CD4-positive, CD25-positive, alpha-beta regulatory T cell (primary cell): Measurements from ENCODE around the gene CELF5. TPM values are rescaled to one million over a fixed set of nuclear protein-coding genes. Genes with fewer than 3 reads are reported as not detected.
"Not testable (repeated sequence)": the region's sequence is repeated elsewhere in the genome, so short reads cannot be mapped to it uniquely, and the experiment has no call there.

Experiments
- ATAC-seq, 2 donors: fragments of 150-1000 bp; cut with Tn5 transposase; one replicate each; pipeline ENCODE4 v1.10.0; 2021; ENCODE audit warnings: low read depth in 2 of 2, moderate number of reproducible peaks in 2 of 2, moderate library complexity in 1 of 2
- DNase-seq, 3 donors: peaks; one replicate each; pipeline versions ENCODE4 v3.0.0 to v3.0.0-alpha.2; 2012 to 2022; ENCODE audit warnings: mixed read lengths in 1 of 3
- H3K27ac ChIP-seq: one replicate; pipeline ENCODE4 v1.7.0; 2013; ENCODE audit warnings: mild to moderate bottlenecking, low read length; ENCODE audit not compliant: insufficient read depth, poor library complexity, severe bottlenecking
- H3K27me3 ChIP-seq: one replicate; pipeline ENCODE4 v1.7.0; 2013; ENCODE audit warnings: low read length; ENCODE audit not compliant: control insufficient read depth, insufficient read depth
- H3K36me3 ChIP-seq: one replicate; pipeline ENCODE4 v1.7.0; 2013; ENCODE audit warnings: mild to moderate bottlenecking, low read length, moderate library complexity; ENCODE audit not compliant: control insufficient read depth, insufficient read depth
- H3K4me1 ChIP-seq: 2 replicates; pipeline ENCODE4 v1.7.0; 2013; ENCODE audit warnings: mild to moderate bottlenecking, low read length; ENCODE audit not compliant: insufficient read depth, control insufficient read depth, poor library complexity, severe bottlenecking
- H3K4me3 ChIP-seq: one replicate; pipeline ENCODE4 v1.7.0; 2013; ENCODE audit warnings: low read depth, mild to moderate bottlenecking, low read length, moderate library complexity
- H3K9me3 ChIP-seq, 2 experiments: 1 replicate in 1 of 2; 2 replicates in 1 of 2; pipeline ENCODE4 v1.7.0; 2013; ENCODE audit warnings: low read length in 2 of 2, mild to moderate bottlenecking in 1 of 2, moderate library complexity in 1 of 2; ENCODE audit not compliant: control insufficient read depth in 2 of 2
- H3K27ac Mint-ChIP-seq, 3 donors: one replicate each; pipeline ENCODE4 v1.8.0; 2020 to 2022; ENCODE audit warnings: mild to moderate bottlenecking in 3 of 3, mixed read lengths in 3 of 3, moderate library complexity in 2 of 3
- H3K27me3 Mint-ChIP-seq: one replicate; pipeline ENCODE4 v1.8.0; 2022; ENCODE audit warnings: mild to moderate bottlenecking, mixed read lengths
- H3K36me3 Mint-ChIP-seq: one replicate; pipeline ENCODE4 v1.8.0; 2020; ENCODE audit warnings: mixed read lengths
- H3K4me1 Mint-ChIP-seq, 4 donors: one replicate each; pipeline ENCODE4 v1.8.0; 2020 to 2022; ENCODE audit warnings: mixed read lengths in 4 of 4, mild to moderate bottlenecking in 1 of 4
- H3K4me3 Mint-ChIP-seq, 4 donors: one replicate each; pipeline ENCODE4 v1.8.0; 2020 to 2022; ENCODE audit warnings: mild to moderate bottlenecking in 4 of 4, mixed read lengths in 4 of 4, moderate library complexity in 3 of 4
- H3K9me3 Mint-ChIP-seq, 7 donors: one replicate each; pipeline ENCODE4 v1.8.0; 2020 to 2022; ENCODE audit warnings: mixed read lengths in 7 of 7, mild to moderate bottlenecking in 3 of 7, moderate library complexity in 2 of 7
- polyA plus RNA-seq, 4 donors: library from polyadenylated mRNA; unstranded; fragments of 300-500 nt; fragmentation: Illumina TruSeq; gene quantifications; one replicate each; pipeline ENCODE4 v1.2.3, GENCODE V29; 2021
- total RNA-seq: library from RNA; stranded (reverse); gene quantifications from one replicate; pipeline ENCODE4 v1.2.3, GENCODE V29; 2022

CELF5 gene
- total and polyA plus RNA-seq, 5 donors from 2014 or later: 0.17 TPM; not detected in 4

DNA sequence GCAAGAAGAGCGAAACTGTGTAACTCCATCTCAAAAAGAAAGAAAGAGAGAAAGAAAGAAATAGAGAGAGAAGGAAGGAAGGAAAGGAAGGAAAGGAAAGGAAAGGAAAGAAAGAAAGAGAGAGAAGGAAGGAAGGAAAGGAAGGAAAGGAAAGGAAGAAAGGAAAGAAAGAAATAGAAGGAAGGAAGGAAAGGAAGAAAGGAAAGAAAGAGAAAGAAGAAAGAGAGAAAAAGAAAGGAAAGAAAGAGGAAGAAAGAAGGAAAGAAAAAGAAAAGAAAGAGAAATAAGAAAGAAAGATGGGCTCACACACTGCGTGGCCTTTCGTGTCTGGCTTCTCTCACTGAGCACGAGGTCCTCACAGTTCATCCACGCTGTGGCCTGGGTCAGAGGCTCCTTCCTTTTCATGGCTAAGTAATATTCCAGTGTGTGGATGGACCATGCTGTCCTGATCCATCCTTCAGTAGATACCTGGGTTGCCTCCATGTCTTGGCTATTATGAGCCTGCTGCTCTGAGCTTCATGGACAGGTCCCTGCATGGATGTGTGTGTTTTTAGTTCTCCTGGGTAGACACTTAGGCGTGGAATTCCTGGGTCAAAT is 74.5 kb downstream of the CELF5 start:
- H3K4me1 Mint-ChIP-seq: no peaks in the 10 kb centered on the region
- no peak overlapping the region for H3K27ac ChIP-seq
- H3K4me3 ChIP-seq: no peak overlapping the region
- H3K27ac Mint-ChIP-seq: no peak overlapping the region
- H3K36me3 ChIP-seq: no peaks in the 10 kb centered on the region
- H3K4me3 Mint-ChIP-seq: no peak overlapping the region
- peaks cover 4% of the 10 kb centered on the region for H3K27me3 ChIP-seq
- H3K9me3 Mint-ChIP-seq: peaks cover 0 to 7% (median 2%) of the 10 kb centered on the region in 7 donors
- no peaks in the 10 kb centered on the region for H3K36me3 Mint-ChIP-seq
- ATAC-seq (no peak), DNase-seq (no peak)
- H3K9me3 ChIP-seq: peaks cover 3 to 7% of the 10 kb centered on the region in 2 experiments
- H3K27me3 Mint-ChIP-seq: peaks cover 7% of the 10 kb centered on the region
- H3K4me1 ChIP-seq: no peaks in the 10 kb centered on the region

DNA sequence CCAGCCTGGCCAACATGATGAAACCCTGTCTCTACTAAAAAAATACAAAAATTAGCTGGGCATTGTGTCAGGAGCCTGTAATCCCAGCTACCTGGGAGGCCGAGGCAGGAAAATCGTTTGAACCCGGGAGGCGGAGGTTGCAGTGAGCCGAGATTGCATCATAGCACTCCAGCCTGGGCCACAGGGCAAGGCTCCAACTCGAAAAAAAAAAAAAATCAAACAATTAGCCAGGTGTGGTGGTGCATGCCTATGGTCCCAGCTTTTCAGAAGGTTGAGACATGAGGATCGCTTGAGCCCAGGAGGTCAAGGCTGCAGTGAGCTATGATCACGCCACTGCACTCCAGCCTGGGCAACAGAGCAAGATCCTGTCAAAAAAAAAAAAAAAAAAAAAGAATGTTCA is 76.1 kb downstream of the CELF5 start:
- H3K27me3 Mint-ChIP-seq: peaks cover 17% of the 10 kb centered on the region
- not testable (repeated sequence) for H3K4me3 Mint-ChIP-seq, DNase-seq, H3K9me3 ChIP-seq, H3K27ac ChIP-seq, H3K27me3 ChIP-seq, H3K4me3 ChIP-seq, H3K36me3 ChIP-seq, H3K27ac Mint-ChIP-seq, ATAC-seq, H3K36me3 Mint-ChIP-seq, H3K4me1 ChIP-seq, H3K4me1 Mint-ChIP-seq, H3K9me3 Mint-ChIP-seq

DNA sequence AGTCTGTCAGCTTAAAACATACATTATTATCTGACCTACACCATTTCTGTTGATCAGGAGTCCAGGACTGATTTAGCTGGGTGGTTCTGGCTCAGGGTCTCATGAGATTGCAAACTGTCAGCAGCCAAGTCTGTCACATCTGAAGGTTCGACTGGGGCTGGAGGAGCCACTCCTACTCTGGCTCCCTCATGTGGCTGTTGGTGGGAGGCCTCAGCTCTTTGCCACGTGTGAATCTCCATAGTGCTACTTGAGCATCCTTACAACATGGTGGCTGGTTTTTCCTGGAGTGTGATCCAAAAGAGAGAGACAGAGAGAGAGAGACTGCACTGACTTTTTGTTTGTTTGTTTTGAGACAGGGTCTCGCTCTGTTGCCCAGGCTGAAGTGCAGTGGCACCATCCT is 78.3 kb downstream of the CELF5 start:
- H3K27ac ChIP-seq: no peak overlapping the region
- Mint-ChIP-seq H3K27ac (no peak overlapping the region), H3K9me3 (peaks cover 0 to 7% (median 3%) of the 10 kb centered on the region in 7 donors), H3K4me3 (no peak overlapping the region), H3K27me3 (peaks cover 17% of the 10 kb centered on the region), H3K36me3 (no peaks in the 10 kb centered on the region), H3K4me1 (peaks cover 0 to 3% (median 0%) of the 10 kb centered on the region in 4 donors)
- no peak for DNase-seq
- peaks cover 3 to 7% of the 10 kb centered on the region in 2 experiments for H3K9me3 ChIP-seq
- H3K4me1 ChIP-seq: peaks cover 3% of the 10 kb centered on the region
- peaks cover 4% of the 10 kb centered on the region for H3K27me3 ChIP-seq
- ATAC-seq: no peak
- no peaks in the 10 kb centered on the region for H3K36me3 ChIP-seq
- H3K4me3 ChIP-seq: no peak overlapping the region

DNA sequence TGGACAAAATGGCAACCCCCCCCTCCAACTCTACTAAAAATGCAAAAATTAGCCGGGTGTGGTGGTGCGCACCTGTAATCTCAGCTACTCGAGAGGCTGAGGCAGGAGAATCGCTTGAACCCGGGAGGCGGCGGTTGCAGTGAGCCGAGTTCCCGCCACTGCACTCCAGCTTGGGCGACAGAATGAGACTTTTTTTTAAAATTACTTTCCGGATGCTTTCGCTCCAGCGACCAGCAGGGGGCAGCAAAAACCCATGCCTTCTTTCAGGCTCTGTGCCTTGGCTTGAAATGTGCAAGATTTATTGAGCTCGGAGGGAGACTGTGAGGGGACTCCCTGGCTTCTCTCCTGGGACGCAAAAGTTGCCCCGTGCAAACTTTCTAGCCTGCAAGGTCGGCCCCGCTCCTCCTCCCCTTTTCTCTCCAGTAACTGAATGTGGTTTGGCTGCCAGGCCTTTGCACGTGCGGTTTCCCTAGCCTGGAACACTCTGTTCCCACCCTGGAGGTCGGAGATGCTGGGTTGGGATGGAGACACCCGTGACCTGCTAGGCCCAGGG is 80.5 kb downstream of the CELF5 start:
- no peak overlapping the region for H3K27ac Mint-ChIP-seq
- peaks cover 0 to 3% (median 1%) of the 10 kb centered on the region in 4 donors for H3K4me1 Mint-ChIP-seq
- Histone ChIP-seq H3K9me3 (peaks cover 3 to 7% of the 10 kb centered on the region in 2 experiments), H3K27ac (no peak overlapping the region), H3K27me3 (peaks cover 4% of the 10 kb centered on the region), H3K4me1 (peaks cover 3% of the 10 kb centered on the region), H3K36me3 (no peaks in the 10 kb centered on the region), H3K4me3 (no peak overlapping the region)
- H3K9me3 Mint-ChIP-seq: peaks cover 0 to 7% (median 3%) of the 10 kb centered on the region in 7 donors
- peak in 1 of 2 donors; percentile 66 for ATAC-seq
- no peaks in the 10 kb centered on the region for H3K36me3 Mint-ChIP-seq
- peaks cover 10% of the 10 kb centered on the region for H3K27me3 Mint-ChIP-seq
- peak; percentile 56 to 76 (median 74) for DNase-seq
- no peak overlapping the region for H3K4me3 Mint-ChIP-seq

DNA sequence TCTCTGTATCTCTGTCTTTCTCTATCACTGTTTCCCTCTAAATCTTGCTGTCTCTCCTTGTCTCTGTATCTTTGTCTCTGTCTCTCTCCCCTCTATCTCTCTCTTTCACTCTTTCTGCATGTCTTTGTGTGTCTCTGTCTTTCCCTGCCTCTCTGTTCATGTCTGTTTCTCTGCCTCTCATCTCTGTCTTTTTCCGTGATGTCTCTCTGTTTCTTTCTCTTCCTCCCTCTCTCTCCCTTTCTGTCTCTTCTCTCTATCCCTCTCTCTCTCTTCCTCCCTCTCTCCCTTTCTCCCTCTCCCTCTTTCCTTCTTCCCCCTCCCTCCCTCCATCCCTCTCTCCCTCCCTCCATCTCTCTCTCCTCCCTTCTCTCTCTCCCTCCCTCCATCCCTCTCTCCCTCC is 85.3 kb downstream of the CELF5 start:
- Mint-ChIP-seq H3K4me1 (peaks cover 0 to 3% (median 1%) of the 10 kb centered on the region in 4 donors), H3K27ac (no peak overlapping the region), H3K4me3 (no peak overlapping the region), H3K36me3 (no peaks in the 10 kb centered on the region), H3K9me3 (peaks cover 0 to 3% (median 0%) of the 10 kb centered on the region in 7 donors), H3K27me3 (peaks cover 18% of the 10 kb centered on the region)
- ATAC-seq (no peak), DNase-seq (no peak)
- no peaks in the 10 kb centered on the region for H3K27me3 ChIP-seq
- H3K36me3 ChIP-seq: no peaks in the 10 kb centered on the region
- peaks cover 2% of the 10 kb centered on the region for H3K4me1 ChIP-seq
- no peaks in the 10 kb centered on the region for H3K9me3 ChIP-seq
- H3K4me3 ChIP-seq: no peak overlapping the region
- no peak overlapping the region for H3K27ac ChIP-seq

DNA sequence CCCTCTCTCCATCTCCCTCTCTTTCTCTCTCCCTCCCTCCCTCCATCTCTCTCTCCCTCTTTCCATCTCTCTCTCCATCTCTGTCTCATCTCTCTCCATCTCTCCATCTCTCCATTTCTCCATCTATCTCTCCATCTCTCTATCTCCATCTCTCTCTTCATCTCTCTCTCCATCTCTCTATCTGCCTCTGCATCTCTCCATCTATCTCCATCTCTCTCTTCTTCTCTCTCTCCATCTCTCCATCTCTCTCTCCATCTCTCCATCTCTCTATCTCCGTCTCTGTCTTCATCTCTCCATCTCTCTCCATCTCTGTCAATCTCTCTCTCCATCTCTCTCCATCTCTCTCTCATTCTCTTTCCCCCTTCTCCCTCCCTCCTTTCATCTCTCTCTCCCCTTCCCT is 85.8 kb downstream of the CELF5 start:
- Mint-ChIP-seq H3K27ac (no peak overlapping the region), H3K36me3 (no peaks in the 10 kb centered on the region), H3K27me3 (peaks cover 13% of the 10 kb centered on the region), H3K9me3 (peaks cover 0 to 3% (median 0%) of the 10 kb centered on the region in 7 donors), H3K4me3 (no peak overlapping the region), H3K4me1 (peaks cover 0 to 2% (median 0%) of the 10 kb centered on the region in 4 donors)
- no peak overlapping the region for H3K27ac ChIP-seq
- no peaks in the 10 kb centered on the region for H3K27me3 ChIP-seq
- H3K9me3 ChIP-seq: no peaks in the 10 kb centered on the region
- no peaks in the 10 kb centered on the region for H3K4me1 ChIP-seq
- DNase-seq (no peak), ATAC-seq (no peak)
- H3K36me3 ChIP-seq: no peaks in the 10 kb centered on the region
- H3K4me3 ChIP-seq: no peak overlapping the region

DNA sequence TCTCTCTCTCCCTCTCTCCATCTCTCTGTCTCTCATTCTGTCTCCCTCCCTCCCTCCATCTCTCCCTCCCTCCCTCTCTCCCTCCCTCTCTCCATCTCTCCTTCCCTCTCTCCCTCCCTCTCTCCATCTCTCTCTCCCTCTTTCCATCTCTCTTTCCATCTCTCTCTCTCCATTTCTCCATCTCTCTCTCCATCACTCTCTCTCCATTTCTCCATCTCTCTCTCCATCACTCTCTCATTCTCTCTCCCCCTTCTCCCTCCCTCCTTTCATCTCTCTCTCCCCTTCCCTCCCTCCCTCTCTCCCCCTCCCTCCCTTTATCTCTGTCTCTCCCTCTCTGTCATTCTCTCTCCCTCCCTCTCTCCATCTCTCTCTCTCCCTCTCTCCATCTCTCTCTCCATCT is 86.2 kb downstream of the CELF5 start:
- H3K4me3 ChIP-seq: no peak overlapping the region
- no peak overlapping the region for H3K27ac ChIP-seq
- H3K4me3 Mint-ChIP-seq: no peak overlapping the region
- H3K9me3 ChIP-seq: no peaks in the 10 kb centered on the region
- DNase-seq: no peak
- no peaks in the 10 kb centered on the region for H3K36me3 Mint-ChIP-seq
- H3K4me1 ChIP-seq: no peaks in the 10 kb centered on the region
- peaks cover 13% of the 10 kb centered on the region for H3K27me3 Mint-ChIP-seq
- H3K27me3 ChIP-seq: no peaks in the 10 kb centered on the region
- peaks cover 0 to 2% (median 0%) of the 10 kb centered on the region in 4 donors for H3K4me1 Mint-ChIP-seq
- ATAC-seq: no peak
- peaks cover 0 to 3% (median 0%) of the 10 kb centered on the region in 7 donors for H3K9me3 Mint-ChIP-seq
- no peak overlapping the region for H3K27ac Mint-ChIP-seq
- H3K36me3 ChIP-seq: no peaks in the 10 kb centered on the region

DNA sequence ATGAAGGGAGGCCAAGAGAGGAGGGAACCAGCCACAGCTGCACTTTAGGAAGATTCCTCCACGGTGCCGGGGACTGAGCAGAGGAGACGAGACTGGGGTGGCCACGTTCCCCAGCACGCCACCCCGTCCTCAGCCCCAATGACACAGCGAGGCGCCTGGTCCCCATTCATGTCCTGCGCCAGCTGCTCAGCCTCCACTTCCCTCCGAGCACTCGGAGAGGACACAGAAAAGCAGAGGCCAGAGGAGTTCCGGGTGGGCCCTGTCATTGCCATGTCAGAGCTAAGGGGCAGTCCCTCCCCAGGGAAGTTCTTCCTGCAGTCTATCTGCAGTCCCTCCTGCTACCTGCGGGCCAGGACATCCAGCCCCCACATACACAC is 88.7 kb downstream of the CELF5 start:
- no peaks in the 10 kb centered on the region for H3K27me3 ChIP-seq
- H3K9me3 Mint-ChIP-seq: peaks cover 0 to 3% (median 0%) of the 10 kb centered on the region in 7 donors
- no peak overlapping the region for H3K4me3 ChIP-seq
- no peak overlapping the region for H3K27ac Mint-ChIP-seq
- H3K36me3 Mint-ChIP-seq: no peaks in the 10 kb centered on the region
- no peaks in the 10 kb centered on the region for H3K9me3 ChIP-seq
- H3K27me3 Mint-ChIP-seq: peaks cover 21% of the 10 kb centered on the region
- no peak for ATAC-seq
- no peak overlapping the region for H3K4me3 Mint-ChIP-seq
- no peak overlapping the region for H3K27ac ChIP-seq
- no peaks in the 10 kb centered on the region for H3K4me1 ChIP-seq
- peaks cover 0 to 2% (median 0%) of the 10 kb centered on the region in 4 donors for H3K4me1 Mint-ChIP-seq
- DNase-seq: no peak
- H3K36me3 ChIP-seq: no peaks in the 10 kb centered on the region
